IMR-90 (cell line): ENCODE measurements around the gene FAM227B. TPM values are rescaled to one million over a fixed set of nuclear protein-coding genes. Genes with fewer than 3 reads are reported as not detected.

ENCODE experiments used
- ATAC-seq: fragments of 200-7000 bp; cut with Tn5 transposase; 2 replicates; pipeline ENCODE4 v1.9.1; 2020; ENCODE audit warnings: low read depth, mild to moderate bottlenecking, moderate library complexity
- BruUV-seq: library from RNA; stranded (reverse); fragments of 400-500 nt; replicated peaks from 2 replicates; lab custom pipeline; 2021; lab: Mats Ljungman, UMichigan
- CTCF ChIA-PET: fragments of 300-600 bp; formaldehyde crosslinking; extraction: SDS; loops from one replicate; lab custom pipeline; 2021; ENCODE audit warnings: antibody characterized with exemption; lab: Yijun Ruan, JAX
- POLR2A ChIA-PET: fragments of 300-600 bp; sonication (Branson Sonifier 250); formaldehyde crosslinking; loops from one replicate; lab custom pipeline; 2022; ENCODE audit warnings: antibody characterized with exemption; ENCODE audit not compliant: unreplicated experiment; lab: Charles Lee
- DNase-seq: peaks from one replicate; pipeline ENCODE4 v3.0.0; 2013
- H2AFZ ChIP-seq: replicated peaks from 2 replicates; pipeline ENCODE3; 2013; ENCODE audit warnings: low read length, mild to moderate bottlenecking; ENCODE audit not compliant: poor library complexity
- H2AK5ac ChIP-seq: 2 replicates; pipeline ENCODE4 v1.6.1; 2013; ENCODE audit warnings: low read depth, low read length, inconsistent platforms
- H2AK9ac ChIP-seq: replicated peaks from 2 replicates; pipeline ENCODE3; 2013; ENCODE audit warnings: mild to moderate bottlenecking, low read depth, low read length, moderate library complexity; ENCODE audit not compliant: poor library complexity
- H2BK120ac ChIP-seq: 2 replicates; pipeline ENCODE4 v1.6.1; 2013; ENCODE audit warnings: low read depth, low read length, inconsistent platforms
- H2BK15ac ChIP-seq: 3 replicates; pipeline ENCODE4 v1.6.1; 2013; ENCODE audit warnings: low read depth, low read length, inconsistent platforms
- H2BK20ac ChIP-seq: 2 replicates; pipeline ENCODE4 v1.6.1; 2013; ENCODE audit warnings: low read depth, mild to moderate bottlenecking, inconsistent platforms, low read length, moderate library complexity
- H2BK5ac ChIP-seq: 2 replicates; pipeline ENCODE4 v1.6.1; 2013; ENCODE audit warnings: mild to moderate bottlenecking, low read depth, low read length, inconsistent platforms; ENCODE audit not compliant: poor library complexity, severe bottlenecking
- H3K14ac ChIP-seq: replicated peaks from 2 replicates; pipeline ENCODE4 v1.6.1; 2013; ENCODE audit warnings: low read depth, low read length, inconsistent platforms
- H3K18ac ChIP-seq: 2 replicates; pipeline ENCODE4 v1.6.1; 2013; ENCODE audit warnings: low read depth, low read length, control low read depth
- H3K23ac ChIP-seq: 2 replicates; pipeline ENCODE4 v1.6.1; 2013; ENCODE audit warnings: low read depth, low read length, inconsistent platforms
- H3K27ac ChIP-seq: 2 replicates; pipeline ENCODE4 v1.5.1; 2013; ENCODE audit warnings: mild to moderate bottlenecking, control low read depth, low read length; ENCODE audit not compliant: insufficient read depth
- H3K27me3 ChIP-seq: 2 replicates; pipeline ENCODE4 v1.6.1; 2013; ENCODE audit warnings: low read length; ENCODE audit not compliant: control insufficient read depth, insufficient read depth
- H3K36me3 ChIP-seq: 2 replicates; pipeline ENCODE4 v1.6.1; 2013; ENCODE audit warnings: low read length, mixed read lengths; ENCODE audit not compliant: control insufficient read depth, insufficient read depth
- H3K4ac ChIP-seq: 2 replicates; pipeline ENCODE4 v1.6.1; 2013; ENCODE audit warnings: low read depth, low read length, inconsistent platforms
- H3K4me1 ChIP-seq: 2 replicates; pipeline ENCODE4 v1.6.1; 2013; ENCODE audit warnings: low read length, mixed read lengths; ENCODE audit not compliant: control insufficient read depth, insufficient read depth
- H3K4me2 ChIP-seq: 2 replicates; pipeline ENCODE4 v1.6.1; 2013; ENCODE audit warnings: low read depth, mild to moderate bottlenecking, control low read depth, low read length, moderate library complexity
- H3K4me3 ChIP-seq: 2 replicates; pipeline ENCODE4 v1.5.1; 2013; ENCODE audit warnings: low read depth, mild to moderate bottlenecking, control low read depth, low read length, moderate library complexity; ENCODE audit not compliant: insufficient read depth
- H3K56ac ChIP-seq: 2 replicates; pipeline ENCODE4 v1.6.1; 2013; ENCODE audit warnings: low read length, inconsistent platforms; ENCODE audit not compliant: insufficient read depth; ENCODE audit errors: extremely low read depth
- H3K79me1 ChIP-seq, 2 experiments: 2 replicates each; pipeline ENCODE4 v1.6.1; 2013; ENCODE audit warnings: low read length in 2 of 2, inconsistent platforms in 1 of 2, low read depth in 1 of 2
- H3K9ac ChIP-seq: 2 replicates; pipeline ENCODE4 v1.6.1; 2013; ENCODE audit warnings: low read depth, low read length, control low read depth
- H3K9me1 ChIP-seq: 2 replicates; pipeline ENCODE4 v1.6.1; 2013; ENCODE audit warnings: low read length, inconsistent platforms; ENCODE audit not compliant: insufficient read depth
- H3K9me3 ChIP-seq: 2 replicates; pipeline ENCODE4 v1.6.1; 2013; ENCODE audit warnings: low read length; ENCODE audit not compliant: control insufficient read depth, insufficient read depth
- H4K20me1 ChIP-seq: 2 replicates; pipeline ENCODE4 v1.6.1; 2013; ENCODE audit warnings: low read length, inconsistent platforms; ENCODE audit not compliant: insufficient read depth
- H4K5ac ChIP-seq: 2 replicates; pipeline ENCODE4 v1.6.1; 2013; ENCODE audit warnings: mild to moderate bottlenecking, low read depth, low read length, control low read depth
- H4K8ac ChIP-seq, 2 experiments: 2 replicates each; pipeline ENCODE4 v1.6.1; 2013; ENCODE audit warnings: low read depth in 2 of 2, low read length in 2 of 2, control low read depth in 1 of 2, inconsistent platforms in 1 of 2
- H4K91ac ChIP-seq: 2 replicates; pipeline ENCODE4 v1.6.1; 2013; ENCODE audit warnings: low read depth, low read length, inconsistent platforms; ENCODE audit not compliant: insufficient read depth
- CTCF ChIP-seq: conservative IDR thresholded peaks from 2 replicates; pipeline ENCODE4 v1.5.1; 2012; ENCODE audit warnings: mild to moderate bottlenecking, low read depth, low read length, improper control_type of control experiment
- MAFK ChIP-seq: IDR thresholded peaks from 2 replicates; pipeline ENCODE4 v1.6.1; 2012; ENCODE audit warnings: low read depth, low read length, improper control_type of control experiment
- NFE2L2 ChIP-seq: fragments of 150-350 bp; IDR thresholded peaks from 2 replicates; pipeline ENCODE4 v1.6.1; 2016; ENCODE audit warnings: low read depth, mild to moderate bottlenecking, low read length
- WGBS, 2 experiments: methylation state at CpG; one replicate each; pipeline versions ENCODE4 v1.1.5 to v1.1.7; 2013; ENCODE audit warnings: missing lambda C conversion rate in 2 of 2; ENCODE audit not compliant: insufficient read length in 1 of 2; ENCODE audit errors: extremely low coverage in 2 of 2; 5-methylcytosine and 5-hydroxymethylcytosine counted together
- dilution Hi-C: fragments of 300-500 bp; cut with HindIII; formaldehyde crosslinking; loops from one replicate; pipeline ENCODE4 v1.14.3; 2018; ENCODE audit warnings: low sequenced_read_pairs; ENCODE audit not compliant: unreplicated experiment
- in situ Hi-C: fragments of 300-500 bp; cut with MboI; formaldehyde crosslinking; loops from 3 replicates; pipeline ENCODE4 v1.14.3; 2019; ENCODE audit warnings: low sequenced_read_pairs, inconsistent platforms, mixed read lengths
- intact Hi-C: fragments of 100-400 bp; cut with micrococcal nuclease; formaldehyde crosslinking; loops from 2 replicates; pipeline ENCODE4 v1.10.0; 2022
- polyA plus RNA-seq, 3 experiments: library from polyadenylated mRNA; depleted of rRNA; stranded (reverse); fragments of >200 nt; gene quantifications; 2 replicates each; pipeline ENCODE4 v1.2.3, GENCODE V29; 2012; ENCODE audit warnings: low replicate concordance in 1 of 3
- total RNA-seq: library from RNA; depleted of rRNA; stranded (reverse); fragments of >200 nt; gene quantifications from 2 replicates; pipeline ENCODE4 v1.2.3, GENCODE V29; 2012

The FAM227B gene
- total and polyA plus RNA-seq, 2 of the 4 experiments (the other 2 are of a cell fraction) = 1.8 to 3.0 TPM

DNA sequence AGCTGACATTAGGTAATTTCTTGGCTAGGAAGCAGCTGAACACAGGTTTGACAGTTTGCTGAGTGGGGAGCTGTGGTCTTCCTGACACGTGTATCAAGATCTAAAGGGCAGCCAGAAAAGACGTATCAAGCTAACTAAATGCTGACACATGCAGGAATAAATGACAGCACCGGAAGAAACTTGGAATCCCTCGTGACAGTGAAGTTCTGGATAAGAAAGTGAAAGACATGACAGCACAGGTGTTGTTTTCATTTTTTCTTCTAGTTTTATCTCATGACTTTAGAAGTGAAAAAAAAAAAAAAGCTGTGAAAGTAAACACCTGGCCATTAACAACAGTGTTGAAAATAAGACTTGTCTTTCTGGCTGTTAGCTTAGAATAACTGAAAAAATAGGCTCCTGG, 148.9 kb downstream of the FAM227B start:
- H3K9ac ChIP-seq = no peak overlapping the region
- dilution Hi-C loops (no loop called here), intact Hi-C loops (no loop called here), in situ Hi-C loops (no loop called here)
- peak overlapping the region; percentile 6 to 42; a peak in 2 of 4 replicates for H4K8ac ChIP-seq
- H3K4me3 ChIP-seq = no peak overlapping the region
- BruUV-seq = no TSS peak
- H3K9me1 ChIP-seq = 0 out of 2 replicates have a peak, but pooled peaks cover 3% of the 10 kb centered on the region
- H3K4me2 ChIP-seq = no peak overlapping the region
- H3K18ac ChIP-seq = peak overlapping the region; percentile 76; the same call in 1 of the 2 replicates
- peaks cover 12 to 16% of the 10 kb centered on the region in 2 experiments for H3K79me1 ChIP-seq
- ChIA-PET CTCF (interaction anchor here (0.5 to 0.7 kb wide), 3 partner anchors 10 to 797 kb away, joined by 3 to 4 read pairs (median 3); no protein-coding TSS in a partner anchor), POLR2A (interaction anchor here (0.6 kb wide), 1 partner anchor 419 kb away, joined by 6 read pairs; no protein-coding TSS in a partner anchor)
- H3K9me3 ChIP-seq = no peaks in the 10 kb centered on the region
- peak overlapping the region; percentile 14 for H2BK5ac ChIP-seq
- WGBS, 2 experiments = 61% methylated on average over 2 of the region's 4 CpGs; no CpG with 5 or more reads in 1 of the 2 experiments
- H3K27ac ChIP-seq = no peak overlapping the region
- DNase-seq (no peak), ATAC-seq (no peak)
- peak; percentile 71 for TF ChIP-seq MAFK
- TF ChIP-seq CTCF = no peak
- no peak for TF ChIP-seq NFE2L2
- H3K14ac ChIP-seq = no peak overlapping the region
- H4K20me1 ChIP-seq = no peaks in the 10 kb centered on the region
- no peaks in the 10 kb centered on the region for H3K27me3 ChIP-seq
- H3K4me1 ChIP-seq = peaks cover 3% of the 10 kb centered on the region; the same call in 1 of the 2 replicates
- H2AFZ ChIP-seq = no peak overlapping the region
- peak overlapping the region; percentile 46; the same call in 1 of the 2 replicates for H2BK120ac ChIP-seq
- peak overlapping the region; percentile 33; the same call in 2 of the 3 replicates for H2BK15ac ChIP-seq
- peak overlapping the region; percentile 27; the same call in 1 of the 2 replicates for H2BK20ac ChIP-seq
- 0 out of 2 replicates have a peak overlapping the region, but pooled peaks have one; percentile 5 for H4K91ac ChIP-seq
- H4K5ac ChIP-seq = peak overlapping the region; percentile 19; the same call in 1 of the 2 replicates
- H3K36me3 ChIP-seq = peaks cover 16% of the 10 kb centered on the region
- H2AK5ac ChIP-seq = 0 out of 2 replicates have a peak overlapping the region, but pooled peaks have one; percentile 5
- H2AK9ac ChIP-seq = no peak overlapping the region
- H3K23ac ChIP-seq = no peak overlapping the region
- H3K4ac ChIP-seq = peak overlapping the region; percentile 15; the same call in 1 of the 2 replicates
- no peak overlapping the region for H3K56ac ChIP-seq
